ENCODE results near the gene GNGT2. TPM values are rescaled to one million over a fixed set of nuclear protein-coding genes. Genes with fewer than 3 reads are reported as not detected.

Gene GNGT2
- total RNA-seq, 1 donor from 2014 or later, result not detected

DNA sequence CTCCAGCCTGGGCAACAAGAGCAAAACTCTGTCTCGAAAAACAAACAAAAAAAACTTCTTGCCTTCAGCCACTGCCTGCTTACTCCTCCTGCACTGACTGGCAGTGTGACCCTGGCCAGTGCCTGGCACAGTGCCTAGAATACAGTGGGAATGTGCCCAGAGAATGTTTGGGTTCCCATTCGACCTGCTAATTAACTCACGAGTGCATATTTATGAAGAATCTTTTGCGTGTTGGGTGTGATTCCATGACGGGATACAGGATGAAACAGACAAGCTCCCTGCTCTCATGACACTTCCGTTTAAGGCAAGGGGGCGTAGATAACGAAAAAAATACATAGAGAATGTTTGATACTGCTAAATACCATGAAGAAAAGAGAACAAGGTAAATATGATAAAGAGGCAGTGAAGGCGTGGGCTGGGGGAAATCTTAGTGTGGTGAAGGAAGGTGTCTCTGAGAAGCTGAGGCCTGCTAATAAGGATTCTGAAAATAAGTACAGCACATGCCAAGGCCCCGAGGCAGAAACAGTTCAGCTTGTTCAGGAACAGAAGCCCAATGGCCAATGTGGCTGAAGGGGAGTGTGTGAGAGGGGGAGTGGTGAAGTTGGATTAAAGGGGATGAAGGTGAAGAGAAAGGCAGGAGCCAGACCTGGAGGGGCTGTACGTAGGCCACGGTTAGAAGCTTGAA lies 4.4 kb upstream of the GNGT2 start:
- peaks cover 12% of the 10 kb centered on the region for H3K4me1 ChIP-seq
- H3K4me3 ChIP-seq, result no peak overlapping the region
- no peak for DNase-seq (ENCODE audit: low spot score)
- H3K79me2 ChIP-seq (ENCODE audit: low read depth), result no peaks in the 10 kb centered on the region
- no peaks in the 10 kb centered on the region for H4K20me1 ChIP-seq (ENCODE audit: low read depth)
- peaks cover 14% of the 10 kb centered on the region for H3K27me3 Mint-ChIP-seq (ENCODE audit: insufficient read depth, low read depth)
- H3K4me2 ChIP-seq, result no peak overlapping the region
- H3K9me3 ChIP-seq (ENCODE audit: low read depth), result no peaks in the 10 kb centered on the region
- H3K36me3 Mint-ChIP-seq, result no peaks in the 10 kb centered on the region
- H3K4me3 Mint-ChIP-seq, result peak overlapping the region; percentile 45
- H3K27me3 ChIP-seq, result no peaks in the 10 kb centered on the region
- H3K27ac Mint-ChIP-seq, result no peak overlapping the region
- H3K4me1 Mint-ChIP-seq, result peaks cover 14% of the 10 kb centered on the region
- TF ChIP-seq EZH2phosphoT487 (IDR thresholded peaks at IDR 0.05) (no peak), EZH2 (IDR thresholded peaks at IDR 0.05) (no peak), CTCF (IDR thresholded peaks at IDR 0.05) (no peak)
- H3K36me3 ChIP-seq, result no peaks in the 10 kb centered on the region
- no peaks in the 10 kb centered on the region for H3F3A ChIP-seq (ENCODE audit: low read depth)
- no peak overlapping the region for H2AFZ ChIP-seq (replicated peaks)
- H3K9me3 Mint-ChIP-seq, result no peaks in the 10 kb centered on the region
- no peak overlapping the region for H3K27ac ChIP-seq
- no peak overlapping the region for H3K9ac ChIP-seq

GRCh38 chr17:49213847-49214246 lies 3.5 kb upstream of the GNGT2 start:
- H3K4me1 Mint-ChIP-seq, result peaks cover 15% of the 10 kb centered on the region
- no peaks in the 10 kb centered on the region for H3K9me3 Mint-ChIP-seq
- no peaks in the 10 kb centered on the region for H3K79me2 ChIP-seq (ENCODE audit: low read depth)
- no peak overlapping the region for H3K27ac ChIP-seq
- DNase-seq (ENCODE audit: low spot score), result no peak
- H3K4me3 ChIP-seq, result no peak overlapping the region
- no peaks in the 10 kb centered on the region for H3F3A ChIP-seq (ENCODE audit: low read depth)
- no peaks in the 10 kb centered on the region for H3K9me3 ChIP-seq (ENCODE audit: low read depth)
- no peak overlapping the region for H3K27ac Mint-ChIP-seq
- no peak overlapping the region for H3K4me3 Mint-ChIP-seq
- no peaks in the 10 kb centered on the region for H4K20me1 ChIP-seq (ENCODE audit: low read depth)
- peaks cover 12% of the 10 kb centered on the region for H3K4me1 ChIP-seq
- H2AFZ ChIP-seq (replicated peaks), result no peak overlapping the region
- TF ChIP-seq CTCF (IDR thresholded peaks at IDR 0.05) (no peak), EZH2 (IDR thresholded peaks at IDR 0.05) (no peak), EZH2phosphoT487 (IDR thresholded peaks at IDR 0.05) (no peak)
- no peak overlapping the region for H3K4me2 ChIP-seq
- H3K36me3 ChIP-seq, result no peaks in the 10 kb centered on the region
- no peak overlapping the region for H3K9ac ChIP-seq
- no peaks in the 10 kb centered on the region for H3K36me3 Mint-ChIP-seq
- H3K27me3 ChIP-seq, result no peaks in the 10 kb centered on the region
- H3K27me3 Mint-ChIP-seq (ENCODE audit: insufficient read depth, low read depth), result peaks cover 15% of the 10 kb centered on the region

DNA sequence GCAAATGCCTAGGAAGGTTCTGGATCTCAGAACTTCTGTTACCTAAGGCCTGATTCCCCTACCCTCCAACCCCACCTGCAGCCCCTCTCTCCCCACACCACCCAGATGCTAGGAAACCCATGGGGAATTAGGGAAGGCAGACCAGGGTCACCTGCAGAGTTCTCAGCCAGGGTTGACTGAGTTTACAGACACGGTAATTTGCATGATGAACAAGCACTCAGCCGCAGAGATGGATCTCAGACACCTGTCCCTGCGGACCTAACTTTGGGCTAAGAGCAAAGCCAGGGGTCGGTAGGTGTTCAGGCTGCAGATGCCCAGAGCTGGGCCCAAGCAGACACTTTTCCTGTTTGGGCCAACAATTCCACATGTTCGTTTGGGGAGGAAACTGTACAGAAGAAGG lies 3.0 kb upstream of the GNGT2 start:
- no peaks in the 10 kb centered on the region for H3K79me2 ChIP-seq (ENCODE audit: low read depth)
- Mint-ChIP-seq H3K9me3 (no peaks in the 10 kb centered on the region), H3K27me3 (ENCODE audit: insufficient read depth, low read depth) (peaks cover 15% of the 10 kb centered on the region), H3K27ac (no peak overlapping the region), H3K36me3 (no peaks in the 10 kb centered on the region), H3K4me1 (peaks cover 15% of the 10 kb centered on the region), H3K4me3 (no peak overlapping the region)
- H3K4me1 ChIP-seq, result peaks cover 12% of the 10 kb centered on the region
- H3K27ac ChIP-seq, result no peak overlapping the region
- H3K9me3 ChIP-seq (ENCODE audit: low read depth), result no peaks in the 10 kb centered on the region
- H3K4me3 ChIP-seq, result no peak overlapping the region
- H3F3A ChIP-seq (ENCODE audit: low read depth), result no peaks in the 10 kb centered on the region
- no peaks in the 10 kb centered on the region for H3K36me3 ChIP-seq
- no peak for DNase-seq (ENCODE audit: low spot score)
- H4K20me1 ChIP-seq (ENCODE audit: low read depth), result no peaks in the 10 kb centered on the region
- H2AFZ ChIP-seq (replicated peaks), result no peak overlapping the region
- H3K4me2 ChIP-seq, result no peak overlapping the region
- TF ChIP-seq EZH2 (IDR thresholded peaks at IDR 0.05) (no peak), CTCF (IDR thresholded peaks at IDR 0.05) (no peak)
- H3K9ac ChIP-seq, result no peak overlapping the region
- no peaks in the 10 kb centered on the region for H3K27me3 ChIP-seq

Measured in neural progenitor cell (in vitro differentiated cells).